G401.6 (cell line): ENCODE results near the gene ARL10.

Experiments used
- FAIRE-seq: peaks from 2 replicates; lab custom pipeline; 2012; peaks lifted over from hg19 to GRCh38; lab: Jason Lieb, UNC

Gene ARL10, protein sequence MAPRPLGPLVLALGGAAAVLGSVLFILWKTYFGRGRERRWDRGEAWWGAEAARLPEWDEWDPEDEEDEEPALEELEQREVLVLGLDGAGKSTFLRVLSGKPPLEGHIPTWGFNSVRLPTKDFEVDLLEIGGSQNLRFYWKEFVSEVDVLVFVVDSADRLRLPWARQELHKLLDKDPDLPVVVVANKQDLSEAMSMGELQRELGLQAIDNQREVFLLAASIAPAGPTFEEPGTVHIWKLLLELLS

DNA sequence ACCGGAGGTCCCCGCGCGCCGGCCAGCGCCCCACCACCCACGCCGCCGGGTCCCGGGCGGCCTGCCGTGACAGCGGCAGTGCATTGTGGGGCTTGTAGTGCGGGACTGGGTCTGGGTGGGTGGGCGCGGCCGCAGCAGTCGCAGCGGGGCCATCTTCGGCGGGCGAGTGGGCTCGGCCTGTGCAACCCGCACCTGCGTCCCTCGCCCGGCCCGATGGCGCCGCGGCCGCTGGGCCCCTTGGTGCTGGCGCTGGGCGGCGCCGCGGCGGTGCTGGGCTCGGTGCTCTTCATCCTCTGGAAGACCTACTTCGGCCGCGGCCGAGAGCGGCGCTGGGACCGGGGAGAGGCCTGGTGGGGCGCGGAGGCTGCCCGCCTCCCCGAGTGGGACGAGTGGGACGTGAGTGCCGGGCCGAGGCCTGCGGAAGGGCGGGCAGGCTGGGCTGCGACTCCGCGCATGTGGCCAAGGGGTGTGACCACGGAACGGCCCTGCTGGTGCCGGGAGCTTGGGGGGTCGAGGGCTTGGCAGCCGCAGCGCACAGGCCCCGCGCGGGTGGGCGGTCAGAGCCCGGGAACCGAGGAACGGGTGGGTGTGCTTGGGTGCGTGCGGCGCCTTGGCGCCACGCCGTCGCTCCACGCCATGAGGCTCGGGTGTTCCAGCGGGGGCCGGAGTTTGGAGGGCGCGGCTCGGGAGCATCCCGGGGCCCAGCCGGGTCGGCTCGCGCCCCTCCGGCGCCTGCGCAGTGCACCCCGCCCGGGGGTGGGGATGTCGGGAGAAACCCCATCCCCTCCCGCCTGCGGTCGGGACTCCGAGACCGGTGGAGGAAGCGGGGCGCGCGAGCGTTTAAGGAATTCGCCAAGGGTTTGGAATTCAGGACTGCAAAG, at the start of gene ARL10:
Gene ARL10, plus strand, starts transcription at position 137 of the 881 bp plus-strand sequence. Its CDS starts 77 bp downstream, at position 214.
- no peak for FAIRE-seq

DNA sequence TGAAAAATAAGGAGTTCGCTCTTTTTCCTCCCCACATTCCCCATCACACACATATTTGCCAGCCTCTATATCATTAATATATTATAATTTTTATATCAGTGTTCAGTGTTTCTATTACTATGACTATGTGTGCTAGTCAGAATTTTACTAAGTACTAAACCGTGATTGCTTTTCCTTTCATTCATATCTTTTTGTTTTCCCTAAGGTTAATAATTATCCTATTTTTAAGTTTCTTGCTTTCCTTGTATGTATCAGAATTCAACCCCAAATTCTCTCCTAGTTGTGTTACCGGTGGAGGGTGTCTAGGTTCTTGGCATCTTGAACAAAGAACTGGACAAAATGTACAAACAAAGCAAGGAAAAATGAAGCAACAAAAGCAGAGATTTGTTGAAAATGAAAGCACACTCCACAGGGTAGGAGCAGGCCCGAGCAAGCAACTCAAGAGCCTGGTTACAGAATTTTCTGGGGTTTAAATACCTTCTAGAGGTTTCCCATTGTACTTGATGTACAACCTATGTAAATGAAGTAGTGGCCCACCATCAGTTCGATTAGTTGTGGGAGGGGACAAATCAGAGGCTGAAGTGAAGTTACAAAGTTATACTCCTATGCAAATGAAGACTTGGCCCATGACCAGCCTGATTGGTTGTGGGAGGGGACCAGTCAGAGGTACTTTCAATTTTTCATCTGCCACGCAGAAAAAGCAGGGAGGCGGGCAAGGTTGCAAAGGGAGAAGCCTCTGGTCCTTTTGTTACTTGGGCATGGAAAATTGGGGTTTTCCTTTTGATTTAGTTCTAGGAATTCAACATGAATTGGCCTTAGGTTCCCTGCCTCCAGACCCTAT, 47.5 kb upstream of the ARL10 start:
- FAIRE-seq = no peak

DNA sequence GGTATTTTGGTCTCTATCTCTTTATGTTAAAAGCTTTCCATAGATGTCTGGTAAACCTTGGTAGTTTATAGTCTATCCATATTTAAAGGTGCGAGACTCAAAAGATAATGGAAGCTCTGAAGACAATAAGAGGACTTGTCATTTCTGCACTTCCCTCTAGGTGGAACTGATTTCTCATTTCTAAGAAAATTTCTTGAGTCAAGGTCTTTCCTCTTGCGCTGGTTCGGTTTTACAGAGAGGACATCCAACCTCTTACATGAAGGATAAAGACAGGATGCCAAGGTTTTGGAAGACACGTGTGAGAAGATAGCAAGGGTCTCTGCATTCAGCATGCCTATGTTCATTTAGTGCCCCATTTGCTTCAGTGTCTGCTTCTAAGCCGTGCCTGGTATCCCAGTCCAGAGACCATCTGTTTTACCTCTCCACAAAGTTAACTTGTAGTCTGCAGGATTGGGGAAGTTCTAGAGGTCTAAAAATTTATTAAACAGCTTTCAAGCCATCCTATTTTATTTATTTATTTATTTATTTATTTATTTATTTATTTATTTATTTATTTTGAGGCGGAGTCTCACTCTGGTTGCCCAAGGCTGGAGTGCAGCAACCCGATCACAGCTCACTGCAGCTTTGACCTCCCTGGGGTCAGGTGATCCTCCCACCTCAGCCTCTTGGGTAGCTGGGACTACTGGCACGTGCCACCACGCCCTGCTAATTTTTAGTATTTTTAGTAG, 45.3 kb upstream of the ARL10 start:
- peak; percentile 82 for FAIRE-seq

DNA sequence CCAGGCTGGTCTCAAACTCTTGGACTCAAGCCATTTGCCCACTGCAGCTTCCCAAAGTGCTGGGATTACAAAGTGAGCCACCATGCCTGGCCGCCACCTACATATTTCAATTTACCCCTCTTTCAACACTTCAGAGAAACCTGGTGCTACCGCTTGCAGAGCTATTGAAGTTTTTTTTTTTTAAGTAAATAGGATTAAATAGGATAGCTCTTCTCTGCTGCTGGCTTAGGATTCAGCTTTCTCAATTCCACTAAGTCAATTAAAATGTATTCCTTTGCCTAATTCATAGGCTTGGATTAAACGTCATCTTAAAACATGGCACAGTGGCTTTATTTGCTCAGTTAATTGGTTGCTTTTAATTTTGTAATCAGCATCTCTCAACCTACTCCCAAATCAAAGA, 44.7 kb upstream of the ARL10 start:
- no peak for FAIRE-seq

DNA sequence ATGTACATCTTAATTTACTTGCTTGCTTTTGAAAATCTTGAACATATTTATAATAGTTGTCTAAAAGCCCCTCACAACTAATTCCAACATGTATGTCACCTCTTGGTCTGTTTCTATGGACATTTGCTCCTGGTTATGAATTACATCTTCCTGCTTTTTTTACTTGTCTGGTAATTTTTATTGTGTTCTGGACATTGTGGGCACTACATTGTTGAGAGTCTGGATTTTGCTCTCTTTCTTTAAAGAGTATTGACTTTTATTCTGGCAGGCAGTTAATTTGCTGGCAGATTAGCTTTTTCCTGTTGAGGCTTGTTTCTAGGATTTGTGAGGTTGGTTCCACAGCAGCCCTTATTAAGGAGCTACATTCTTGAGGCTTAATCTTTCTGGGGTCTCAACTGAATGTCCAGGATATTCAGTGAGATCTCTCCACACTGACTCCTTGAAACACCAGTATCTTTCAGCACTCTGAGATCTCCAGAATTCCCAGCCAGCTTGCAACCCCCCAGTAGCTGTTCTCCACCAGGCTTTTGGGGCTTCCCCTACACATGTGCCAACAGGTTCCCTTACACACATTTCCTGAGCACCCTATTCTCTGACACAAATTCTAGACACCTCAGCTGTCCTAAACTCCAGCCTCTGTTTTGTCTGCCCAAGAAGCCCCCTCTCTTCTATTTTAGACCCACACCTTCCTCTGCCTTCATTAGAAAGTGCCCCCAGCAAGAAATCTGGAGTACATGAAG, 31.1 kb upstream of the ARL10 start:
- FAIRE-seq = no peak

DNA sequence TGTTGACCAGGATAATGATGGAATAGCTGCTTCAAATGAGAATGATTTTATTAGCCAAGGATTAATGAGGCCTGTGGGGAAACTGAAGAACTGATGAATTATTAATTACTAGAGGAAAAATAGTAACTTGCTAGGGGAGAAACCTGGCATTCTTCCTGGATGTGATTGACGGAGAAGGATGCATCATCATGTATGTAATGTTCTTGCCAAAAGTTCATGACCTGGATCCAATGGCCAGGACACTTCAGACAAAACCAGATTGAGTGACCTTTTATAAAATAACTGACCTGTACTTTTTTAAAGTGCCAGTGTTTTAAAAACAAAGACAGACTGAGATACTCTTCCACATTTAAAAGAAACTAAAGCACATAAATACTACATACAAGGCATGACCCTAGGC, 27.4 kb upstream of the ARL10 start:
- no peak for FAIRE-seq

DNA sequence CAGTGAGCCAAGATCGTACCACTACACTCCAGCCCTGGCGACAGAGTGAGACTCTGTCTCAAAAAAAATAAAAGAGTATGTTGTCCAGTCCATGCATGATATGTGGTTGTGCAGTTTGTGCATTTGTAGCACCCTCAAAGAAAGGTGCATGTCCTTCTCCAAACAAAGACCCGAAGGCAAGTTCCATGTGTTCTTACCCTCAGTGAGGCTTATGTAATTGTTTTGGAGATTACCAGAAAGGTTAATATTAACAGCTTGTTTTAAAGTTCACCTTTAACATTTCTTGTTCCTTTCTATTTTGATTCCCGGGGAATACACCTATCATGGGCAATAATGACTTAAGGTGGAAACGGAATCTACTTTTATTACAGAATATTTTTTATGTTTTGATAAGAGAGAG, 26.0 kb upstream of the ARL10 start:
- no peak for FAIRE-seq

DNA sequence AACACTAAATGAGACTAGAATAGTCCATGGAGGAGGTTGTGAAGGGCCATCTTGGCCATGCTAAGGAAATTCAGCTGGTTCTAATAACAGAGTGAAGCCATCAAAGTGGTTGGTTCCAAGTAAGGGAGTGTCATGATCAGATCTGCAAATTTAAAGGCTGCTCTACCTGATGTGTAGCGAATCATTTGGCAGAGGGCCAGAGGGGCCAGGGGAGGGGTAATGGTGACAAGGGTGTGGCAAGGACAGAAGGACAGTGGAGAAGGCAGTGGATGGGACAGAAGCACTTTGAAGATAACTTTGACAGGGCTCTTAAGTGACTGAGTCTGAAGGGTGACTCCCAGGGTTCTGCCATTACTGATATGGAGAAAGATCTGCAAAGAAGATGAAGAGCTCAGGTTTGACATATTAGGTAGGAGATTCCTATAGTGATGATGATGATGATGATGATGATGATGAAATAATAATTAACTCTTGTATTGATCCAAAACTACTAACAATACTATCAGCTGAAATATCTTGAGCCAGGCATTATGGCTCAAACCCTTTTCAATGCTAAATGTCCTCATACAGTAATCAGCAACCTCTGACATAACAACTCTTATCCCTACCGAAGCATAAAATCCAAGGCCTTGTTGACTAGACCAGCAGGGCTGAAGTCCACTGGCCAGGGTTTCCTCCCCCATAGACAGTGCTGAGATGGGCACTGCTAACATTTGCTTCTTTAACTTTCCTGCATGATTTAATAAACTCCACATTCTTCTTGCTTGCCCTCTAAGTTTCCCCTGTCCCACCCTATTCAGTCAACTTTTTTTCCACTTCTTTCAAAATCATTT, 23.7 kb upstream of the ARL10 start:
- FAIRE-seq = no peak

DNA sequence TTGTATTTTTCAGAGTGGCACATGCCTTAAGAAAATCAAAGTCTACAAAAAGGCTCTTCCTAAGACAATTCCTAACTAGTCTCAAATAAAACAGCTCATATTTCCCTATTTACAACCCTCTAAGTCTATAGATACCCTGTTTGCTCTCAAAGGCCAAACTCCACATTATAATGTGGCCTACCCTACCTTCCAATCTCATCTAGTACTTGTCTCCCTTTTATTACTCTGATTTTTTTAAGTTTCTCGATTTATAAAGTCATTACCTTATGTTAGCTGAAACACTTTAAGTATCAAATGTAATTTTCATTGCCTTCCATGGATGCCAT, 23.2 kb upstream of the ARL10 start:
- FAIRE-seq = no peak

DNA sequence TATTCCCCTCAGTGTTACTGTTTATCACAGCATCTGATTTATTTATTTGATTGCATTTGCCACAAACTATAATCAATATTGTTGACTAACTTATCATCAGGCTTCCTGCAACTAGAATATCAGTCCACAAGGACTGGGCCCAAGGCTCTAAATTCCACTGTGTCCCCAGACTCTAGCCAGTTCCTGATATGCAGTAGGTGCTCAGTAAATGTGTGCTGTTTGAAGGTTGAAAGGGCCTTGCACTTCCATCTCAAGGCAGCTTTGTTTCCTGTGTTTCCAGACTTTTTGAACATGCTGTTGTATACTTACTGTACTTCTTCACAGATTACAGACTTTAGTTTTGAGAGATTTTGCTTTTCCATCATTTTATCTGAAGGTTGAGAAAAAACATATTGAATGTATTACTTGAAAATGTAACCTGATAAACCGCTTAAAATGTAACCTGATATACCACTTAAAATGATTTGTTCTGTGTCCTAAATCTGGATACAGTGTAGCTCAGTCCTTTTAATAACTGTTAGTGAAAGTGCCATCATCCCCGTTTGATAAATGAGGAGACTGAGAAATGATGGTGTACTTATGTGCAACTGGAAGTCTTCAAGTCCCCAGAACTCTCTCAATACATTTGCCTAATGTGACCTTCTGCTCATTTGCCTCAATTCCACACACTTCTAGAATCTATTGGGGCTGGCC, 22.4 kb upstream of the ARL10 start:
- FAIRE-seq = no peak

DNA sequence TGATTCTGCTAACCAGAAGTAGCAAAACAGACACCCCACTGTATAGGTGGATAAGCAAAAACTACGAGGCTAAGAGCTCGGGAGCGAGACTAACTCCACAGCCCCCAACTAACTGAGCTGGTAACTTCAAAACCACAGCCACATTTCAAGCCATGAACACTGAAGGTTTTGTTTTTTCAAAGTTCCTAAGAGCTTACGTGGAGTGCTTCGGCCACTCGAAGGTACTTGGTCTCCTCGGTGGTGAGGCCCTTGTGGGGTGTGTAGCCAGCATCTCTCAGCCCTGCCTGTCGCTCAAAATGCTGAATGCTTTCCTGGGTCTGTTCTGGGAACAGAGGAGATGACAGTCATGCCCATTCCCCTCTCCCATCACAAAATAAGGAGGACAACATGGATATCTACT, 14.9 kb upstream of the ARL10 start:
- FAIRE-seq = no peak

DNA sequence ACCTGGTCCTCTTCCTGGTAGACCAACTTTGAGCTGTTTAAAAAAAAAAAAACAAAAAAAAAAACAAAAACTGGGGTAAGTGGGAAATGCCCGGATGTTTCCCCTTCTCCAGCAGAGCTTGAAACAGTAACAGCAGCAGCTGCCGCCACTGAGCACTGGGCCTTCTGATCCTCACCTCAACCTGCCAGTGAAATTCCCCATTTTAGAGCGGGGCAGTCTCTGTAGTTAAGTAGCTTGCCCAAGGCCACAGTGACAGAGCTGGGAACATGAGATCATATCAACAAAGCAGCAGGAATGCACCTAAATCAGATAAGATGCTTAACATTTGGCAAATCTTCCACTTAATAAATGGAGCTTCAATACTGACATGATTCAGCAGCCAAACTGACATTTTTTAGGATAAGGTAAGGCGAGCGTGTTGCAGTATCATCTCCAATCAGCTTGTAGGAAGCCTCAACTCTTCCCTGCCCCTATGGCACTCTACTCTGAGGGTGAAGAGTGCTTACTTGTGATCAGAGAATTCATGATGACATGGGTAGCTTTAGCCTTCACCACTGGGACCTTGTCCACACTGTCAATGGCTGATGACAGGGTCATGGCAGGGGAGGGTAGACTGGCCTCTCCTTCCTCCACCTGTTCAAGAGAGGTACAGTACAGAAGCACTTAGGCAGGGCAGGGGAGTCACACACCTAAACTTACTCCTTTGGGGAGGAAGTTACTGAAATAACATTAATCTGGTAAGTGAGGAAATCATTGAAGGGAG, 13.0 kb upstream of the ARL10 start:
- FAIRE-seq = no peak

DNA sequence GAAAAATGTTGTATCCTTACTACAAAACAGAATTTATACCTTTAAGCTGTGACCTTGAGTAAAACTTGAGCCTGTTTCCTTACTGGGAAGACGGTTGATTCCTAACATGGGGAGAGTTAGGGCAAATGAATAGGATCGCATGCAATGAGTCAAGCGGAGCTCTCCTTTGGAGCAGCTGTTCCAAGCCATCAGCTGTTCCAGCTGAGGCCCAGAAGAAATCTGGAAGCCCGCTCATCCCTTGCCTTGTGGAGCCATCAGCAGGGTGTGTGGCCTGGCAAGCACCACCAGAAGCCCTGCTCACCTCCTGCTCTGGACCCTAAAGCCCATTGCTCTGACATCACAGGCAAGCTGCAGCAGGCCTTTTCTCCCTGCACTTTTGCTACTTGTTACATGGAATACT, 11.8 kb upstream of the ARL10 start:
- FAIRE-seq = no peak

DNA sequence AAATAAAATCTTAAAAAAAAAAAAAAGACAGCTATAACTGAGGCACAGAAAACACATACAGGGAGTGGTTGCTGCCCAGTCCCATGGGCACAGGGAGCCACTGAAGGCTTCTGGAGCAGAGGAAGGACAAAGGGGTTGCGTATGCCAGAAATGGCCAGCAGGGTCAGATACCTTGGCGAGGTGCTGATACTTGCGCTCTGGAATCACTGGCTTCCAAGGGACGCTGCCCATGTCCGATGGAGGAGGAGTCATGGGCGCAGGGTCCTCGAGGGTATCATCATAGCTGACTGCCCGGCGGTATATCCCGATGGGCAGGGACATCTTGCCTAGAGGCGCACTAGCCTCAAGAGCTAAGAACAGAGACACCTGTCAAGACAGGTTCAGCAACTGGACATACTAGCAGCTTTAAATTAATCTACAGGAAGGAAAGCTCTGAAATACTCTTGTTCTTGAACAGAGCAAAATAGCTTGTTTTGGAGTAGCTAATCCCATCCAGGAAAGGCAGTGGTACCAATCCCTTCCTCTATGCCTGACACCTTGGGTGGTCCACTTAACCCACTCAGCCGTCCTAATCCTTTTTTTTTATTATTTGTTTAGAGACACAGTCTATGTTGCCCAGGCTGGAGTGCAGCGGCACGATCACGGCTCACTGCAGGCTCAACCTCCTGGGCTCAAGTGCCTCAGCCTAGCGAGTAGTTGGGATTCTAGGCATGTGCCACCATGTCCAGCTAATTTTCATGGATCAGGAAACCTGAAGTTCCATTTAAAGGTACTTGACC, 9.7 kb upstream of the ARL10 start:
- no peak for FAIRE-seq

DNA sequence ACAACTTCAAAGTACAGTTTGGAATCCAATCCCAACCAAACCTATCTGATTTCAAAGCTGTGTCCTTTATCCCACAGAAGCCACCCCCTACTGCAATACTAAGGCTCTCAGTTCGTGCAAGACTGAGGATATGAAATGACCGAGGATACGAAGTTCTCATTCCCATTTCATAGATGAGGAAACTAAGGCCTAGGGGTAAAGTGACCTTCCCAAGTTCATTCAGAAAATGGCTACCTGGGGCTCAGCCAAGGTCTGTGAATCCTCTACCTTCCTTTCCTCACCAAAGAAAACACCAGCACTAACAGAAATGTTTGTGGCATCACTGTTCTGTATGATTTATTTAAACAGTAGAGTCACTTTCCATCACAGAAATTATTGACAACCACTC, 9.1 kb upstream of the ARL10 start:
- FAIRE-seq = no peak

DNA sequence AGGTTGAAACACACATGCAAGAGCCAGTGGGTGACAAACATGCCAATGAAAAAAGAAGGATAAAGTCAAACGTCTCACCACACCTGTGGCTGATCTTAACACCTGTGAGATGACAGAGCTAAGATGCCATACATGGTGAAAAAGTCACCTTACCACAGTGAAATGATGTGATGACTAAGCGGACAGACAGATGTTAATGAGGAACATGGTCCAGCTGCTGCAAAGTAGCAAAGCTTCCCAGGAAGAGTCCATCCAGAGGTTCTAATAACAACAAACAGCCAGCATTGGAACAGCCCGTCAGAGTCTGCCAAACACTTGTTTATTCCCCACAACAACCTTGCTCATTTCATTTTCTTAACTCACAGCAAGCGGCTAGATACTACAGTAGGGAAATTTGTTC, 5.6 kb upstream of the ARL10 start:
- no peak for FAIRE-seq

DNA sequence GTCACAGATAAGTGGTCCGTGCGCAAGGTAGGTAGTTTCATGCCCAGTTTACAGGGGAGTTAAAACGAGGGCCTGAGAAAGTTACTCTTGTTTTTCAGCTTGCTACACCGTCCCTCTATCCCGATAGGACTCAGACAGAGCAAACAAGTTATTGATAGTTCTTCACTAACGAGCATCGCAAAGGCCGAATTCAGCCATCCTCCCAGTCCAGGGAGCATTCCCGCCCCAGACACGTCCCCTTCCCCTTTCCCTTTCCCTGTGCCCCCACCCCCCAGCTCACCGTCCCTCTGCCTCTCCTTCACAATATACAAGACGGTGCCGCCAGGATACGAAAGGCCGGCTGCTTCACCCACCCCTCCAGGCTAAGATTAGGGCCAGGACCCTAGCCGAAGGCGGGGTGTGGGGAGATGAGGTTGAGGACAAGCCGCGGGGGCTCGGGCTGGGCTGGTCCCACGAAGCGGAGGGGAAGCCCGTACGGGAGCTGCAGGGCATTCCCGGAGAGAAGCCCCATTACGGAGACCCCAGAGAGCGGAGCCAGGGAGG, 4.3 kb upstream of the ARL10 start:
- FAIRE-seq = no peak
